ENCODE results near the gene PKD2.
"Not testable (repeated sequence)": the region's sequence is repeated elsewhere in the genome, so short reads cannot be mapped to it uniquely, and the experiment has no call there.

The PKD2 gene

DNA sequence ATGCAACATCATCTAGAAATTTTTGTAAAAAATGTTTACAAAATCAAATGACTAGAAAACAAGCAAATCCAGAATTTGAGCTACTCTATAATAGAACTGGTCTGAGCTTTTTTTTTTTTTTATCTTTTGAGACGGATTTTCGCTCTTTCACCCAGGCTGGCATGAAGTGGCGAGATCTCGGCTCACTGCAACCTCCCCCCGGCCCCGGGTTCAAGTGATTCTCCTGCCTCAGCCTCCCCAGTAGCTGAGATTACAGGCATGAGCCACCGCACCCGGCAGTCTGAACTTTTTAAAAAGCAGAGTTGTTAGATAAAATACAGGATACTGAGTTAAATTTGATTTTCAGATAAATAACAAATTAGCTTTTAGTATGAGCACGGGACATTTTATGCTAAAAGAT is 20.9 kb upstream of the PKD2 start:
- DNase-seq (ENCODE audit: low read depth): no peak

DNA sequence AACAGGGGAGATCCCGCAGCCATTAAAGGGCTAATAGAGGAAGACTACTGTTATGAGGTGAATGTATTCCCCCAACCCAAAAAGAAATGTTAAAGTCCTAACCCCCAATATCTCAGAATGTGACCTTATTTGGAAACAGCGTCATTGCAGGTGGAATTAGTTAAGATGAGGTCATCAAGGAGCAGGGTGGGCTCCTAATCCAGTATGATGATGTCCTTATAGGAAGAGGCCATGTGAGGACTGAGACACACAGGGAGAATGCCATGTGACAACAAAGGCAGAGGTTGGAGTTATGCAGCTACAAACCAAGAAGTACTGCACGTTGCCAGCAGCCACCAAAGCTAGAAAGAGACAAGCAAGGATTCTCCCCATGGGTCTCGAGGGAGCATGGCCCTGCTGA is 17.7 kb upstream of the PKD2 start:
- no peak for DNase-seq (ENCODE audit: low read depth)

DNA sequence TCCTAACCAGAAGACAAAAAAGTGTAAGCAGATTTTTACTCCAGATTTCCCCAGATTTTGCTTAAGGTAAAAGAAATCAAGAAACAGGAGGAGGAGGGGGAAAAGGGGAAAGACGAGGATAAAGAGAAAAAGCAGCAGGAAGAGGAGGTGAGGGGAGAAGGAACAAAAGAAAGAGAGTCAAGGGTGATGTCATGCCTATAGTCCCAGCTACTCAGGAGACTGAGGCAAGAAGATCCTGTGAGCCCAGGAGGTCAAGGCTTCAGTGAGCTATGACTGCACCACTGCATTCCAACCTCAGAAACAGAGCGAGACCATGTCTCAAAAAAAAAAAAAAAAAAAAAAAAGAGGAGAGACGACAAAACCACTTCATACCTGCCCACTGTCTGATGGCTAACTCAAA is 12.0 kb upstream of the PKD2 start:
- DNase-seq (ENCODE audit: low read depth): no peak

DNA sequence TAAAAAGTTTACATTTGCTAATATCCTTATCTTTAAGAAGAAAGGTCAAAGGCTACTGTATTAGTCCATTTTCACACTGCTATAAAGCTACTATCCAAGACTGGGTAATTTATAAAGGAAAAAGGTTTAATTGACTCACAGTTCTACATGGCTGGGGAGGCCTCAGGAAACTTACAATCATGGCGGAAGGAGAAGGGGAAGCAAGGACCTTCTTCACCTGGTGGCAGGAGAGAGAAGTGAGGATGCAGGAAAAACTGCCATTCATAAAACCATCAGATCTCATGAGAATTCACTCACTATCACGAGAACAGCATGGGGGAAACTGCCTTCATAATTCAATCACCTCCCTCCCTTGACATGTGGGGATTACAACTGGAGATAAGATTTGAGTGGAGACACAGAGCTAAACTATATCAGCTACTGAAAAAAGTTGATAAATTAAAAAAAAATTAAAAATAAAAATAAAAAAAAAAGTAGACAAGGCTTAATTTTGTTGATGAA is 8.2 kb upstream of the PKD2 start:
- not testable (repeated sequence) for DNase-seq (ENCODE audit: low read depth)

DNA sequence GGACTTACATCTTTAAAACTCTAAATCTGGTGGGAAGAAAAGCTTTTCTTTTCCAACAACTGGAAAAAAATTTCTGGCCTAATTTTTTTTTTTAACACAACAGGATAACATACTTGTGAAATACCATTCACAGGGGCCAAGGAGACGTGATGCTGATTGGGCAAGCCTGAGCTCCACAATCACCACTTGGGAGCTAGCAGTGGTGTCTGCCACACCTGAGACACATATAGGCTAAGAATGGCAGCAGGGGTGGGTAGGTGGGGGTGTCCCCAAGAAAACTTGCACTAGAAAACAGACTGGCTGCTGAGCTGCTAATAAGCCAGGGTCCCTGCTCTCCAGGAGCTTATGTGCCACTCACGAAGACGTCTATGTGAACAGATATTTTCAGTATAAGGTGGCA is 5.6 kb upstream of the PKD2 start:
- no peak for DNase-seq (ENCODE audit: low read depth)

DNA sequence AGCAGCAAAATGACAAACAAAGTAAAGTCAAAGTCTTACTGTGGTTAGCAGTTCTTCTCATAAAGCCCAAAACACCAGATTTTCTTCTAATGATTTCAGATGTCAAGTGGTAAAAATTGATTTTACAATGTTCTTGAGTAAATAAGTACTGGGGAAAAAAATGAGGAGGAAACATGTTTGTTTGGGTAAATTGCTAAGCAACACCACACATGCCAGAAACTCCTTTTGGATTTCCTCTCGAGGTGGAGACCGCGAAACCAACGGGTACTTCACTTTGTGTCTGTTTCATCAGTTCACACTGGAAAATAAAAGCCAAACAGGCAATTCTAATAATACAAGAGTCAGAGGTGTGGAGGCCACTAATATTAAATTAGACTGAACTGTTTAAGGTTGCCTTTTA is 4.6 kb upstream of the PKD2 start:
- no peak for DNase-seq (ENCODE audit: low read depth)

DNA sequence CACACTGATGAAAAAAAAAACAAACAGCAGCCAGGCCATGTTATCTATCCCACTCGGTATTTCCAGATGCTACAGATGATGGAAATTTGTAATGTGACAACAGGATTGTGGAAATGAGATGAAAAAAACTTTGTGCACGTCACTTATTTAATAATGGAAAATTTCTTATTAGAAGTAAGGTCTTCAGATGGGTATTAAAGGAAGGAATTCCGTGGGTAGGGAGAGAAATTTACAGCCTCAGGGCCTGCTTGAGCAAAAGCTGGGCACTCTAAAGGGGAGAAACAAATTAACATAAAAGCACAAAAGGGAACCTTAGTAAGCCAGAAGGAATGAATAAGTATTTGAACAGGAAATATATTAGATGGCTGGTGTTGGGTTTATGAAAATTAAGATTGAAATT is 4.2 kb upstream of the PKD2 start:
- no peak for DNase-seq (ENCODE audit: low read depth)

DNA sequence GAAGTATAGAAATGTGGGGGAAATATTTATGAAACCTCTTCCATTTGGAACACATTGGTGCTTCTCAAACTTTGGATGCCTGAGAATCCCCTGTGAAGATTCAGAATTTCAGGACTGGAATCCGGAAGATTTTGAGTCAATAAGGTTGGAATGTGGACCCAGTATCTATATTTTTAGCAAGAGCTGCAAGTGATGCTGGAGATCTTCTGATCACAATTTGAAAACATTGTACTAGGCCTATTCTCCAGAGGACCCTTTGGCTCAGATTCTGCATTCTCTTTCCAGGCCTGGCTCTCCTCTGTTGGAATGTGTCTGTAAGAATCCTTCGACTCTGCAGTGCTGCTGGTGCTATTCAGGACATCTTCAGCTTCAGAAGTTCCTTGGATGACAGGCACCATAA is 2.4 kb upstream of the PKD2 start:
- DNase-seq (ENCODE audit: low read depth): no peak

DNA sequence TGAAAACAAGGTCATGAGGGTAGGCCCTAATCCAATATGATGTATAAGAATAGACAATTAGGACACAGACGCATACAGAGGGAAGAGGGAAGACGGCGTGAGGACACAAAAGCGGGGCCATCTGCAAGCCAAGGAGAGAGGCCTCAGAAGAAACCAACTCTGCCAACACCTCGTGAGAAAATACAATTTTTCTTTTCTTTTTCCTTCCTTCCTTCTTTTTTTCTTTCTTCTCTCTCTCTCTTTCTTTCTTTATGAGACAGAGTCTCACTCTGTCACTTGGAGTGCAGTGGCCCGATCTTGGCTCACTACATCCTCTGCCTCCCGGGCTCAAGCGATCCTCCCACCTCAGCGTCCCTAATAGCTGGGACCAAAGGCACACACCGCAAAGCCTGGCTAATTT is 1.5 kb upstream of the PKD2 start:
- DNase-seq (ENCODE audit: low read depth): no peak

DNA sequence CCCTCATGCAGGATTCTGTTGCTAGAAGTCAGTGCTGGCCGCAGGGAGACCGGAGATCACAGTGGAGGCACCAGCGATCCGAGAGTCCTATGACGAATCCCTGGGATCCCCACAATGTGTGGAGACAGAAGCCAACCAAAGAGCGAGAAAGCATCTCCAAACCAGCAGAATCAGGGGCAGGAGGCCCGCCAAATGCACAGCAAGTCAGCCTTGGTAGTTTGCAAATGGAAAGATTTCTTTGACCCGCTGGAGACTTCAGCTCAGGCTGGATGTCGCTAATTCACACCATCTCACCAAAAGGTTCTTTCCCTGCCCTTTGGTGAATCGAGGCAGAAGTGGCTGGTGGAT is 505 bp upstream of the PKD2 start:
- DNase-seq (ENCODE audit: low read depth): no peak

DNA sequence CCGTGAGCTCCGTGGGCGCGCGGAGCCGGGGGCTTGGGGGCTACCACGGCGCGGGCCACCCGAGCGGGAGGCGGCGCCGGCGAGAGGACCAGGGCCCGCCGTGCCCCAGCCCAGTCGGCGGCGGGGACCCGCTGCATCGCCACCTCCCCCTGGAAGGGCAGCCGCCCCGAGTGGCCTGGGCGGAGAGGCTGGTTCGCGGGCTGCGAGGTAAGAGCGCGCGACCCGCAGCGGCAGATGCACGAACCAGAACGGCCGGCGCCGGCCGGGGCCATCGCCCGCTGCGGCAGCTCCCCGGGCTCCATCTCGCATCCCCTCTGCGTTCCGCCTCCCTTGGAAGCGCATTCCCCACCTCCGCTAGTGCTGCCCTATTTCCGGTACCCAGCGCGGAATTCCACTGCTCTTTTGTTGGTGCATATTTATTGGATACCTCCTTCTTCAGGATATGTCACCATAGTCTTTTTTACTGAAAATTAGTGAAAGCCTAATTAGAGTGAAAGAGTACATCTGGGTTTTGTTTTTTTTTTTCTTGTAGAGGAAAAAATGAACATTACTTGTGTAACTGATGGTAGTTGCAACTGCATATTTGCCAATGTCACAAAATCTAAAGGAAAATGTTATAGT is 797 bp downstream of the PKD2 start:
- DNase-seq (ENCODE audit: low read depth): no peak

DNA sequence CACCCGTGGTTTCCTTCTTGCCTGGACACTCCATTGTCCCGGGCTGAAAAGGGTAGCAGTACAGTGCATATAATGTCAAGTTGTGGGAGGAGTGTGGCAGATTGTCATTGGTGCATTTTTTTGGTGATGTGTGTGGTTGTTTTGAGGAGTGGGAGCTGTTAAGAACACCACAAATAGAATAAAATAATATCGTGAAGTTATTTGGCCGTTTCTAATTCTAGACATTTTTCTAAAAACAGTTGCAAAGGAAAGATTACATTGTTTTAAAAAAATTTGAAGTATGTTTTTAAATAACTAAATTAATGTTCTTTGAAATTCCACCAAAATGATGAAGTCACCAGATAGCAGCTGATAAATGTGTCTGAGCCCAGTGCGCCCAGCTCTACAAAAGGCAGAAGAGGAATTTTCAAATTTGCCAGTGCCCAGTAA is 1.3 kb downstream of the PKD2 start:
- DNase-seq (ENCODE audit: low read depth): no peak

DNA sequence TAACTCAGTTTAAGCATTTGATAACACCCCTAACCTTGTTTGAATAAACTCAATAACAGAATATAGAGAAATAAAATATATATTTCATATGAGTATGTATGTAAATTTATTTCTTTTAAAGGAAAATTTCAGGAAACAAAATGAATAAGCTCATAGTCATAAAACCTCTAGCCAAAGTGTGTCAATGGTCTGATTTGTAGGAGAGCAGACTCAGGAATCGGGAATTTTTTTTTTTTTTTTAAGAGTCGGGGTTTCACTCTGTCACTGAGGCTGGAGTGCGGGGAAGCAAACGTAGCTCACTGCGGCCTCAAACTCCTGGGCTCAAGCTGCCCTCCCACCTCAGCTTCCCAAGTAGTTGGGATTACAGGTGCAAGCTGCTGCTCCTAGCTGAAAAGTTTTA is 2.4 kb downstream of the PKD2 start:
- no peak for DNase-seq (ENCODE audit: low read depth)

DNA sequence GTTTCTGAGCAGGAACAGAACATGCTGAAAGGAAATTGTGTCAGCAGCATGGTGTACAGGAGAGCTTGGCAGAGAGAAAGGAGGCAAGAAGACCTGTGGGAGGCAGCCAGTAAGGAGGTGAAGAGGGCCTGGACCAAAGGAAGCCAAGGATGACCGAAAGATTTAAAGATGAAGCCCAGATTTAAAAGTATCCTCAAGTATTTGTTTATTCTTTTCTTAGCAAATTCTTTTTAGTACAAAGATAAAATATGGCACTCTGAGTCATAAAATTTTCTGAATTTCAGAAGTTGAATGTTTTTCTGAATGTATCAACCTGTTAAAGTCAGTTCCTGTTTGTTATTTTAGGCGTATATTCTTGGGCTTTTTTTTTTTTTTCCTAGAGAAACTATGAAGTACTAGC is 3.5 kb downstream of the PKD2 start:
- DNase-seq (ENCODE audit: low read depth): no peak

DNA sequence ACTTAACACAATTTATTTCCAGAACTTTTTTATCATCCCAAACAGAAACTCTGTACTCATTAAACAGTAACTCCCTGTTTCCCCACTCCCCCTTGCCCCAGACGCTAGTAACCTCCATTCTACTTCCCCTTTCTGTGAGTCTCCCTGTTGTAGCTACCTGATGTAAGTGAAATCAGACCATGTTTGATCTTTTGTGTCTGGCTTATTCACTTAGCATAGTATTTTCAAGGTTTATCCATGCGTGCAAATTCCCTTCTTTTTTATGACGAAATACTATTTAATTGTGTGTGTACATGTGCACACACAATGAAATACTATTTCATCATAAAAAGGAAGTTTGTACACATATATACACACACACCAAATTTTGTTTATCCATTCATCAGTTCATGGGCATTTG is 5.2 kb downstream of the PKD2 start:
- no peak for DNase-seq (ENCODE audit: low read depth)

DNA sequence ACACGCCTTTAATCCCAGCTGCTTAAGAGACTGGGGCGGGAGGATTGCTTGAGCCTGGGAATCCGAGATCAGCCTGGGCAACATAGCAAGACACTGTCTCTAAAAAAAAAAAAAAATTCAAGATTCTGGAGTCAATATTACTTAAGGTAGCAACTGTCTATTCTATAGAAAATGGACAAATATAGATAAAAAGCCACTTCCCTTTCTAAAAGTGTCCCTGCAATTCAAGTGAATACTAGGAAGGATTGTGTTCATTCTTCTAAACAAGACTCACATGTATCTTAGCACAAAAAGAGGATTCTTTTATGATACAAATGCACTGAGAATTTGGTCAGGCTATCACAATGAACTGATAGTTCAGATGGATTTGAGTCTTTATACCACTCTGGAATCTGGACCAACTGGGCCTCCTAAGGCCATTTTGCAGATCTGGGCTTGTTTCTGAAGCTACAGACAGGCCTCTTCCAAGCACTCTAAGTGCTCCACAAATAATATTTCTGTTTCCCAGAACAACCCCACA is 7.0 kb downstream of the PKD2 start:
- DNase-seq (ENCODE audit: low read depth): no peak

DNA sequence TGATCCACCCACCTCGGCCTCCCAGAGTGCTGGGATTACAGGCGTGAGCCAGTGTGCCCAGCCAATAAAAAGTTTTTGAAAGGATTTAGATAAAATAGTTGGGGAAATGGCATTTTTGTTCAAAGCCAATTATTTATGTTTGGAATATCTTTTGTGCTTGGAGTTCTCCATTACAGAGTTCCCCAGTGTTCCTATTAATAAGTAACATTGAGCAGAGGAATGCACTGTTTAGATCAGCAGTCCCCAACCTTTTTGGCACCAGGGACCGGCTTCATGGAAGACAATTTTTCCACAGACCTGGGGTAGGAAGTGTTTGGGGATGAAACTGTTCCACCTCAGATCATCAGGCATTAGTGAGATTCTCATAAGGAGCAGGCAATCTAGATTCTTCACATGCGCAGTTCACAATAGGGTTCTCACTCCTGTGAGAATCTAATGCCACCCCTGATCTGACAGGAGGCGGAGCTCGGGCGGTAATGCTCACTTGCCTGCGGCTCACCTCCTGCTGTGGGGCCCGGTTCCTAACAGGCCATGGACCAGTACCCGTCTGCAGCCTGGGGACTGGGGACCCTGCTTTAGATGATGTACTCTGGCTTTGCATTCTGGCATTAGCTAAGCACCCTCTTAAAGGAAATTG is 8.3 kb downstream of the PKD2 start:
- no peak for DNase-seq (ENCODE audit: low read depth)

DNA sequence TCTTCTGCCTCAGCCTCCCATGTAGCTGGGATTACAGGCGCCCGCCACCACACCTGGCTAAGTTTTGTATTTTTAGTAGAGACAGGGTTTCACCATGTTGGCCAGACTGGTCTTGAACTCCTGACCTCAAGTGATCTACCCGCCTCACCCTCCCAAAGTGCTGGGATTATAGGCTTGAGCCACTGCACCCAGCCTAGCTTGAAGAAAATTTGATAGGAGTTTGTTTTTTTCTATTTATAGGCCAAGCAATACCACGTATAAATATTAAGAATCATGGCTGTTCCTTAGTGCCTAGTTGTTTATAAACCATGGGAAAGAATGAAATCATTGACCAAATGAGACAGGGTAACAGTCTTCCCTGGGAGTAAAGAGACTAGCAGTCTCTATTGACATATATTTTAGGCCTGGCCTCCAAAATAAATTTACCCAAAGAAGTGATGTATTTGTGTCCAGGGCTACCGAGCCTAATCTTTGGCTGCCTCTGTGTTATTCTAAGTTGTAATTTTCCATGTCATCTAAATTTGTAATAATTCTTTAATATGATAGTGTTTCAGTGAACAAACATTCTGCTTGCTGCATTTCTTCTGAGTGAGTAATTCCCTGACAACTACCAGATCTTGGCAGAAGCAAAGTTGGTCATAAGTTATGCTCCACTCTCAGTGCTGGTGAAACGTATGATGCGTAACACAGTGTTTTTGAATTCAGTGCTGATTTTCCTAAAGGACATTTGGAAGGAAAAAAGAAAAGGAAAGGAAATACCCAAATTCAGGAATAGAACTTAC is 10.3 kb downstream of the PKD2 start:
- DNase-seq (ENCODE audit: low read depth): no peak

DNA sequence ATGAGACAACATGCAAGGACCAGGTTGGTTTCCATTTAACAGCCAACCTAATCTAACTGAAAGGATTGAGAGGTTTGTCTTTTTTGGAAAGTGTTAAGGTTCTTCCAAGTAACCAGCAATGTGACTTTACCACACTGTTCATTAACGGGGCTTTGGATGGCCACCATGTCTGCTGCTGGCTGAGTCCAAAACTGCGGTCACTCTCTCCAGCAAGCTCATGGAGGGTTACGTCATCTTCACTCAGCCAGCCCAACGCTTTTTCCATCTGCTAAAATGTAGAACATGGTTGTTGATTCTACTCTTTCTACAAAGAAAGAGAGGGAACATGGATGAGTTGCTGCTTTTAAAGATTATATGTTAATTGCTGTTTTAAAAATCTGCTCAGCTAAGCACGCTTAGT is 11.0 kb downstream of the PKD2 start:
- DNase-seq (ENCODE audit: low read depth): no peak

DNA sequence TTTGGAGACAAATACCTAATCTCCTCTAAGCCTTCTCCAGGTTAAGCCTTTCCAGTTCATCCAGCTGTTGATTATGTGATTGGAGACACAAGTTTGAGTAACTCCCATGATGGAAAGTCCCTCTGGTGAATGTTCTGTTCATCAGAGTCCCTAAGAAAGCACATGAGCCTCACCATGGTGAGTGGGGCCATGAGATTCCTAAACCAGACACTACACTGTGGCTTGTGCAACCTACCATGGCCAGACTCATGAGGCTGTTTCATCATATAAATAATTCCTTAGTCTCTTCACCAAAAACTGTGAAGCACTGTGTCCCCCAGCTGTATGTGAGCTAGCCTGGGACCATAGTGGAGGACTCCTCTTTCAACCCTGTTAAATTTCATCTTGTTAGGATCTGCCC is 14.4 kb downstream of the PKD2 start:
- DNase-seq (ENCODE audit: low read depth): no peak

DNA sequence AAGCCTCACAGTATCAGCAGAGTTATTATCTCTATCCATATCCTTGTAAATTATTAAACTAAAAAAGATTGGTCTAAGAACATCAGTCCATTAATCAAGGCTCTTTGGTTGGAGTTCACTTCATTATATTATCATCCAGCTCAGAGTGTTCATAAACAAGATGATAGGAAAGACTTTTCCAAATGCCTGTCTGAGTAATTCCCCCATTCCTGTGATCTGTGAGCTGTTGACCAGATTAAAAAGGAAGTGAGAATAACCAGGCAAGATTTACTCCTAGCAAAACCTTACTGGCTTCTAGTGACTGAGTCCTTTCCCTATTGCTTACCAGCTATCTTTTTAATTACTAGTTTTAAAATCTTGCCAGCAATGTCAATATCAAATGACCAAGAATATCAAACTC is 14.9 kb downstream of the PKD2 start:
- no peak for DNase-seq (ENCODE audit: low read depth)

DNA sequence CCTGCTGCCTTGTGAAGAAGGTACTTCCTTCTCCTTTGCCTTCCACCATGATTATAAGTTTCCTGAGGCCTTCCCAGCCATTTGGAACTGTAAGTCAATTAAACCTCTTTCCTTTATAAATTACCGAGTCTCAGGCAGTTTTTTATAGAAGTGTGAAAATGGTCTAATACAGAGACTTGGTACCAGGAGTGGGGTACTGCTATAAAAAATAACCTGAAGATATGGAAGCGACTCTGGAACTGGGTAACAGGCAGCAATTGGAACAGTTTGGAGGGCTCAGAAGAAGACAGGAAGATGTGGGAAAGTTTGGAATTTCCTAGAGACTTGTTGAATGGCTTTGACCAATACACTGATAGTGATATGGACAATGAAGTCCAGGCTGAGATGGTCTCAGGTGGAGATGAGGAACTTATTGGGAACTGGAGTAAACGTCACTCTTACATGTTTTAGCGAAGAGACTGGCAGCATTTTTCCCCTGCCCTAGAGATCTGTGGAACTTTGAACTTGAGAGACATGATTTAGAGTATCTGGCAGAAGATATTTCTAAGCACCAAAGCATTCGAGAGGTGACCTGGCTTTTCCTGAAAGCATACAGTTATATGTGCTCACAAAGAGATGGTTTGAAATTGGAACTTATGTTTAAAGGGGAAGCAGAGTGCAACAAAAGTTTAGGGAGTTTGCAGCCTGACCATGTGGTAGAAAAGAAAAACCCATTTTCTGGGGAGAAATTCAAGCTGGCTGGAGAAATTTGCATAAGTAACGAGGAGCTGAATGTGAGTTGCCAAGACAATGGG is 18.6 kb downstream of the PKD2 start:
- not testable (repeated sequence) for DNase-seq (ENCODE audit: low read depth)
